ENCODE measurements around the gene PLCB1.
"Not testable (repeated sequence)": the region's sequence is repeated elsewhere in the genome, so short reads cannot be mapped to it uniquely, and the experiment has no call there.

The PLCB1 gene

GRCh38 chr20:8803065-8803464, 671.0 kb downstream of the PLCB1 start:
- no peak for DNase-seq (ENCODE audit: low read depth in 2 of 2, low spot score in 1 of 2)

GRCh38 chr20:8803941-8804340, 671.9 kb downstream of the PLCB1 start:
- DNase-seq (ENCODE audit: low read depth in 2 of 2, low spot score in 1 of 2), result no peak

- no peak for DNase-seq (ENCODE audit: low read depth in 2 of 2, low spot score in 1 of 2)
Observed at GRCh38 chr20:8805737-8806442, 673.8 kb downstream of the PLCB1 start.

GRCh38 chr20:8807480-8808201, 675.6 kb downstream of the PLCB1 start:
- no peak for DNase-seq (ENCODE audit: low read depth in 2 of 2, low spot score in 1 of 2)

GRCh38 chr20:8808202-8808535, 676.1 kb downstream of the PLCB1 start:
- DNase-seq (ENCODE audit: low read depth in 2 of 2, low spot score in 1 of 2), result no peak

- DNase-seq (ENCODE audit: low read depth in 2 of 2, low spot score in 1 of 2), result no peak
Observed at GRCh38 chr20:8809107-8809953, 677.3 kb downstream of the PLCB1 start.

- no peak for DNase-seq (ENCODE audit: low read depth in 2 of 2, low spot score in 1 of 2)
Observed at GRCh38 chr20:8811801-8812594, 679.9 kb downstream of the PLCB1 start.

GRCh38 chr20:8812817-8813216, 680.8 kb downstream of the PLCB1 start:
- no peak for DNase-seq (ENCODE audit: low read depth in 2 of 2, low spot score in 1 of 2)

- no peak for DNase-seq (ENCODE audit: low read depth in 2 of 2, low spot score in 1 of 2)
Observed at GRCh38 chr20:8815208-8815607, 683.1 kb downstream of the PLCB1 start.

GRCh38 chr20:8829256-8829655, 697.2 kb downstream of the PLCB1 start:
- no peak for DNase-seq (ENCODE audit: low read depth in 2 of 2, low spot score in 1 of 2)

GRCh38 chr20:8834294-8834693, 702.2 kb downstream of the PLCB1 start:
- DNase-seq (ENCODE audit: low read depth in 2 of 2, low spot score in 1 of 2), result not testable (repeated sequence)

GRCh38 chr20:8834851-8835250, 702.8 kb downstream of the PLCB1 start:
- no peak for DNase-seq (ENCODE audit: low read depth in 2 of 2, low spot score in 1 of 2)

- no peak for DNase-seq (ENCODE audit: low read depth in 2 of 2, low spot score in 1 of 2)
Observed at GRCh38 chr20:8837396-8837795, 705.3 kb downstream of the PLCB1 start.

GRCh38 chr20:8842525-8842924, 710.5 kb downstream of the PLCB1 start:
- no peak for DNase-seq (ENCODE audit: low read depth in 2 of 2, low spot score in 1 of 2)

GRCh38 chr20:8844179-8844578, 712.1 kb downstream of the PLCB1 start:
- no peak for DNase-seq (ENCODE audit: low read depth in 2 of 2, low spot score in 1 of 2)

GRCh38 chr20:8849990-8850389, 717.9 kb downstream of the PLCB1 start:
- no peak for DNase-seq (ENCODE audit: low read depth in 2 of 2, low spot score in 1 of 2)

- no peak for DNase-seq (ENCODE audit: low read depth in 2 of 2, low spot score in 1 of 2)
Observed at GRCh38 chr20:8851446-8851845, 719.4 kb downstream of the PLCB1 start.

GRCh38 chr20:8851919-8852318, 719.9 kb downstream of the PLCB1 start:
- DNase-seq (ENCODE audit: low read depth in 2 of 2, low spot score in 1 of 2), result not testable (repeated sequence)

GRCh38 chr20:8853211-8853610, 721.1 kb downstream of the PLCB1 start:
- DNase-seq (ENCODE audit: low read depth in 2 of 2, low spot score in 1 of 2), result not testable (repeated sequence)

- DNase-seq (ENCODE audit: low read depth in 2 of 2, low spot score in 1 of 2), result no peak
Observed at GRCh38 chr20:8853805-8854338, 721.8 kb downstream of the PLCB1 start.

GRCh38 chr20:8854571-8854970, 722.5 kb downstream of the PLCB1 start:
- no peak for DNase-seq (ENCODE audit: low read depth in 2 of 2, low spot score in 1 of 2)

All from stimulated activated CD8-positive, alpha-beta memory T cell treated with anti-CD3 and anti-CD28 coated beads, Interleukin-4, amount 100 ng/mL, for 1 hour (primary cell).